Glomerular visceral epithelial cell (primary cell): Measurements from ENCODE around the gene CACNA1C.

Experiments
- DNase-seq: peaks from one replicate; pipeline ENCODE4 v3.0.0-alpha.2; 2016; ENCODE audit errors: extremely low spot score

Gene CACNA1C

DNA sequence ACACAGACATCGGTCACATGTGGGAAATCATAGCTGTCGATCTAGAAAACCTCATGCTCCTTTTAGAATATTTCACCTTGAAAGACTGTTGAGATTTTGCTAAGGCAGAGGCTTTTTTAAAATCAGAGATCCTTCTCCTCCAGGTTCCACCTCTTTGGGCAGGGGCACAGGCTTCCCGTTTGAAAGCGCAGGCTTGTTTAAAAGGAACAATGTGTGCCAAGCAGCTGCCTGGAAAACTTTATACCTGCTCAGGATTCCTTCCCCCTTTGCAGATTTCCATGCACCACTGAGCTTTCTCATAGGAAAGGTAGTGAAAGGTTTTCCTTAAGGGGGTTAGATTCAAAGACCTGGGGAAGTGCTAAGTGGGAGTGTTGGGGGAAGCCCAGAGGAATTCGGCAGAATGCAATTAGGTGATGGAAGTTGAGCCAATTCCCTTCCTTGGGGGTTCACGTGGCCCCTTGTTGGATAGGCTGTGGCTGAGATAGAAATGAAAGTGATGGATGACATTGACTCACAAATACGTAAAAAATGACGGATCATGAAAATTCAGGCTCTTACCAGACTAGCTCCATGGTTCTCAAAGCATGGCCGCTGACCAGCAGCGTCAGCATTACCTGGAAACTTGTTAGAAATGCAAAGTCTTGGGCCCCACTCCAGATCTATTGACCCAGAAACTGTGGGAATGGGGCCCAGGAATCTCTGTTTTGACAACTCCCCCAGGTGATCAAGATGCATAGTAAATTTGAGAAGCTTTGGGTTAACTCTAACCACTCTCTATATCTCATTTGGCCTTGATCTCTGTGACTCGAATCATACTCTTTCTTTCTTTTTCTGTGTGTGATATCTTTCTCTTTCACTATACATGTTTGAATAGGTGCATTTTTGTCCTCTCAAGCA lies 460.6 kb downstream of the CACNA1C start:
- no peak for DNase-seq

GRCh38 chr12:2514038-2514340 lies 461.2 kb downstream of the CACNA1C start:
- DNase-seq = no peak

DNA sequence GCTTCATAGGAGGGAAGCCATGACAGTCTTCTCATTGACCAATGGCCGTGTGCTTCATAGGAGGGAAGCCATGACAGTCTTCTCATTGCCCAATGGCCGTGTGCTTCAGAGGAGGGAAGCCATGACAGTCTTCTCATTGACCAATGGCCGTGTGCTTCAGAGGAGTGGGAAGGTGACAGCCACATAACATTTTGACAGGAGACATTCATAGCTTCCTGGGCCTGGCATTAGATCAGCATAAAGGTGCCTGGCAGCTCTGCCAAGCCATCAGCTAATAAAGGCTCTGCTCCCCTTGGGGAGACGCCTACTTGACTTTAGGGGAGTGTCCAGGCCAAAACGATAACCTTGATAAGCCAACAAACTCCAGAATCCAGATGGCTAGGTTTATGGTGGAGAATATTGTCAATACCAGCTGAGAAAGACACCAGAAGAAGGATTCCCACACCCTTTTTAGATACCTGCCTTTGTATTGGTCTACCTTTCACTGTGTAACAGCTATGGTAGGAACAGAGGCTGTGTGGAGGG lies 468.0 kb downstream of the CACNA1C start:
- no peak for DNase-seq

DNA sequence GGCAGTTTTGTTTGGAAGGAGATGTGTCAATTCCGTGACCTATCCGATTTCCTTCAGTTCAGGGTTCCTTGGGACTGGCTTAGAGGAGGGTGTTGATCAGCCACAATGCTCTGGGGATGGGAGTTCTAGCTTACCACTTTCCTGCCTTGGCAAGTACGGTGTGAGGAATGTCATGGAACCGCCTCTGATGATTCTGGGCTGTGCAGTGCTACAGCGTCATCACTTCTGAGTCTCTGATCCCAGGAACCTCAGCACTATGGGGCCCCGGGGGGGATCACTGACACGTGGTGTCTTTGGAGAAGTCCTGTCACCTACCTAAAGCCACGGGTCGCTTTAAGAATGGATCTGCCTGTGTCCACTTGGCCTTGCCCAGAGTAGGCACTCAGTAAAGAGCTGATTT lies 470.5 kb downstream of the CACNA1C start:
- DNase-seq = no peak

GRCh38 chr12:2523844-2524243 lies 471.1 kb downstream of the CACNA1C start:
- DNase-seq = no peak

DNA sequence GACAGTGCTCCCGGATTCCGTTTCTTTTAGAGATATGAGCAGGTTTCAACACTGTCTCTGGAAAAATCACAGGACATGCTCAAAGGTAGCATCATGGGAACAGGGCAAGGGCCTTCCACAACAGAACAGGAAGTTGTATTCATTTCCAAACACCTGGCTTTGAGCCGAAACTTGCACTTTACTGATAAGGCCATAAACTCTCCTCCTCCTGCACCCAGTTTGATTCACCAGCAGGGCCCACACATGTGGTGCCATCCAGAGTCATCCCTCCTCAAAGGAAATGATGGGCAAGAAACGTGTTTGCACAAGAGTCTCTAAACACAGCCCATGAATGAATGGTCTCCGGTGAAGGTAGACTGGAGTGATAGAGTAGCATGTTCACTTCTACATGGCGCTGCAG lies 473.6 kb downstream of the CACNA1C start:
- DNase-seq = no peak

DNA sequence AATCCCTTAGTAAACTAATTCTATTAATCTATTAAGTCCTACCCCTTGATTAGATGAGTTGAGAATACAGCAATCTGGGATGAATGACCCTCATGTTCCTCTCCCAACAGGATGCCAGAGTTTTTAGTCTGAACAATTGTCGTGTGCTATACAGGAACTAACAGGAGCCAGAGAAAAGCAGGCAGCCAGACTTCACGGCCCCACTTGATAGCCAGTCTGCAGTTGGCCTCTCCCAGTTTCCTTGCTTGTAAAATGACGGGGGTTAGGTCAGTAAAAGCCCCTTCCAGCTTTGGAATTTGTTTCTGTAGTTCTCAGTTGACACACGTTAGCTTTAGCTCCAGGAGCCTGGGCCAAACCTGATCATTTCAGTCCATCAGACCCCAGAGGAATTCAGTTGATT lies 475.2 kb downstream of the CACNA1C start:
- DNase-seq = no peak

DNA sequence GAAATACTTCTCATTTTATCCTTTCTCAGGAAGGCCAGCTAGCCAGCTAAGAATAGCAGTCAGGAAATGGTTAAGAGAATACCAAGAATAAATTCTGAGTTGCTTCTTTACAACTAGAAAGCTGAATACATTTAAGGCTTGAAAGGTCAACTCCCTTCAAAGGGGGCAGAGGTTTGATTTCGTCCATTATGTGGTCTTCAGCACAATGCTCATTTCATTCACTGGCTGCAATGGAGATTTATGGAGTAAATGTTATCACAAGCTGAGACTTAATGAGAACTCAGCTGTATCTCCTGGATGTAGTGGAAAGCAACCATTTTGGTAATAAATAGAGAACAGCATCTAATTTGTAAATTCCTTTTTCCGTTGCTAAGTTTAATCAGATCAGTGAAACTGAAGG lies 477.0 kb downstream of the CACNA1C start:
- no peak for DNase-seq

DNA sequence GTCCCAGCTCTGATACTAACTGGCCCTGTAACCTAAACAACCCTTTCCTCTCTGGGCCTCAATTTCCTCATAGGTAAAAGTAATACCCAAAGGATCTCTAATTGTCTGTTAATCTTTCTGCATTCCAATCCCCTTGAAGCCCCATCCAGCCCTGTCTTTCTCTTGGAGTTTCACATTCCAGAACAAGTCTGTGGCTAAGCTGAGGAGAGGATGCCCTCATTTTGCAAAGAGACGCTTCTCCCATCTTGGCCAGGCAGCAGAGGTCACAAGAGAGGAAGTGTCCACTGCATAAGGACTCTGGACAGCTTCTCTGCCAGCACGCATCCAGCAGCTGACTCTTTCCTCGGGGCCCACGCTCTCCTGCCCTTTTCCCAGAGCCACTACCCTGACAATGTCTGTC lies 478.6 kb downstream of the CACNA1C start:
- no peak for DNase-seq

DNA sequence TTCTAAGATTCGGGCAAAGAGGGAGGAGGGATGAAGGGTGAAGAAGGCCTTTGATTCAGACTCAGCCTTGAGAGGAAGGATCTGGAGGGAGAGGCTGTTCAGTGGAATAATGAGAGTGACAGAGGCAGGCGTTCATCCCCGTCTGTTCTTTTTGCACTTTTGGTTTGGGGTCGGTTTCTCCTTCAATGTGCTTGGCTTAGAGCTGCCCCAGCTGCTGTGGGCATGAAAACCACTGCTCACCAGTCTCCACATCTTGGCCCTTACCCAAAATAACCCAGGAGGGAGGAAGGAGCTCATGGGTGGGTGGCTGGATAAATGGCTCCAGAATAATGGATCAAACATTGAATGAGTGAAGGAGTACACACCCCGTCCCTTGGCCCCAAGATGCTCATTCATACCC lies 480.2 kb downstream of the CACNA1C start:
- no peak for DNase-seq

- no peak for DNase-seq
These were observed 482.9 kb downstream of the CACNA1C start for GRCh38 chr12:2535583-2536204.

- DNase-seq = no peak
These were observed 483.9 kb downstream of the CACNA1C start for GRCh38 chr12:2536724-2537123.

- DNase-seq = no peak
These were observed 485.2 kb downstream of the CACNA1C start for GRCh38 chr12:2537868-2538541.

GRCh38 chr12:2539938-2540337 lies 487.2 kb downstream of the CACNA1C start:
- no peak for DNase-seq

DNA sequence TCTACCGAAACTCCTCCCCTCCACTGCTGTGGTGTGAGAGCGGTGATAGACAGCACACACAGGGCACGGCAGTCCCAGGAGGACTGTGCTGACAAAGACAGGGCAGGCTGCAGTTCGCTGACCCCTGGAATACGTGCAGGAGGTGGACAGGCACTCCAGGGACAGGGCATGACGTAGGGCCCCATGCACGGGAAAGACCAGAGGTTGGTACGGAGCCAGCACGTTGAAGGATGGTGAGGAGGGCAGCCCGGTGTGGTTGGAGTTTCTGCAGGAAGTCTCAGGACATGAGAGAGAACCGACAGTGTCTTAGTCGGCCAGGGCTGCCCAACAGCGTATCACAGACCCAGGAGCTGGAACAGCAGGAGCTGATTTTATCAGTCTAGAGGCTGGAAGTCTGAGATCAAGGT lies 487.8 kb downstream of the CACNA1C start:
- no peak for DNase-seq

GRCh38 chr12:2541631-2542204 lies 488.9 kb downstream of the CACNA1C start:
- DNase-seq = no peak

DNA sequence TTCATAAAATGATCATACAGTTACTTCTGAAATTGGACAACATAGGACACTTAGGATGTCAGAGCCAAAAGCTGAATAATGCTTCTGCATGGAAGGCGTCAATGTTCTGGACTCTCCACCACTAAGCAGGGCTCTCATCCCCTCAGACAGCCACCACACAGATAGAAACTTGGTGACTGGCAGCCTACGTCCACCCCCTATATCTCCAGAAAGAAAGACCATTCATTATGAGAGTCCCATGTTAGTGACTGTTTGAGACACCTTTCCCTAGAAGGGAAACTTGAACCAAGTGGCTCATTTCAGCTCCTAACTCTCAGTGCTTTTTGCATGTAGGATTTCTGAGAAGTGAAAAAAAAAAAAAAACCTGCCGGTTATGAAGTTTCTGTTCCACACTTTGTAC lies 491.0 kb downstream of the CACNA1C start:
- DNase-seq = no peak

DNA sequence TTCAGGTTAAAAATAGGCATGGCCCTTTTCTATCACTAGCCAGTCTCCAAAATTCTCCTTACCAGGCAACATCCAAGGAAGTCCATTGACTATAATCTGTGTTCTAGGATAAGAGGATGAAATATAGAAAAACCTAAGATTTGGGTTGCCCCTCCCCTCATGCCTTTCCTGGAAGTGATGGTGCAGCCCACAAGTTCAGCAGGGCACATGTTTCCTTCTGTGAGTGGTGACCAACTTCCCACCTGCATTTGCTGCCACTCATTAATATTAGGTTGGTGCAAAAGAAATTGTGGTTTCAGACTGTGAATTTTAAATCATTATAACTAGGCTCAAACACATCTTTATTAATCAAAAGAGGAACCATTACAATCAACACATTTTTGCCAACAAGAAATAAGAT lies 491.4 kb downstream of the CACNA1C start:
- no peak for DNase-seq

DNA sequence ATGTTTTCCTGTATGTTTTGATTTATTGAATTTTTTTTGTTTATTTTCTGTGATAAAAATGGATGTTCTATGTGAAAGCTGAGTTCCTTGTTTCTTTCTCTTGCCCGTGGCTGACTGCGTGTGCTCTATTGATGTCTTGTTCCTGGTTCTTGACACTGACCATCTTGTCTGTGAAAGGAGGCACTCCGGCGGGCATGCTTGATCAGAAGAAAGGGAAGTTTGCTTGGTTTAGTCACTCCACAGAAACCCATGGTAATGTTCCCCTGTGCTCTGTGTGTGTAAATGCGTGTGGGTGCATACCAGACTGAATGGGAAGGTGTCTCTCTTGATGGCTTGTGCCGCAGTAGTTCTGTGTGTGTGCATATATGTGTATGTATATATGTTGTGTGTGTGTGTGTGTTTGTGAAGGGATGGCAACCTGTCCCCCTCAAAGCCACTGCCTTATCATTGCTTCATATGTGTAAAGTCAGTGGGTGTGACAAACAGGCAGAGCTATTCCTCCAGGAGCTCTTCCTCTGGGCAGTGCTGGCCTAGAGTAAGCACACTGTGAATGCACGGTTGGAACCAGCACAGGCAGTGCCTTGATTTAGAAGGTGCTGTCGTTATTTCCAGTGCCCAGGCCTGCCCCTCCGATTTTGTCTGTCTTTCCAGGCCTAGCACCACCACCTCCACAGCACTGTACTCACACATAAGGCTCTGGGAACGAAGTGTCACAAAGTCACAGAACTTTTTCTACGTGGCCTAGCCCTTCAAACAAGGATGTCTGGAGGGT lies 494.7 kb downstream of the CACNA1C start:
- DNase-seq = no peak

GRCh38 chr12:2548081-2548480 lies 495.3 kb downstream of the CACNA1C start:
- DNase-seq = no peak

DNA sequence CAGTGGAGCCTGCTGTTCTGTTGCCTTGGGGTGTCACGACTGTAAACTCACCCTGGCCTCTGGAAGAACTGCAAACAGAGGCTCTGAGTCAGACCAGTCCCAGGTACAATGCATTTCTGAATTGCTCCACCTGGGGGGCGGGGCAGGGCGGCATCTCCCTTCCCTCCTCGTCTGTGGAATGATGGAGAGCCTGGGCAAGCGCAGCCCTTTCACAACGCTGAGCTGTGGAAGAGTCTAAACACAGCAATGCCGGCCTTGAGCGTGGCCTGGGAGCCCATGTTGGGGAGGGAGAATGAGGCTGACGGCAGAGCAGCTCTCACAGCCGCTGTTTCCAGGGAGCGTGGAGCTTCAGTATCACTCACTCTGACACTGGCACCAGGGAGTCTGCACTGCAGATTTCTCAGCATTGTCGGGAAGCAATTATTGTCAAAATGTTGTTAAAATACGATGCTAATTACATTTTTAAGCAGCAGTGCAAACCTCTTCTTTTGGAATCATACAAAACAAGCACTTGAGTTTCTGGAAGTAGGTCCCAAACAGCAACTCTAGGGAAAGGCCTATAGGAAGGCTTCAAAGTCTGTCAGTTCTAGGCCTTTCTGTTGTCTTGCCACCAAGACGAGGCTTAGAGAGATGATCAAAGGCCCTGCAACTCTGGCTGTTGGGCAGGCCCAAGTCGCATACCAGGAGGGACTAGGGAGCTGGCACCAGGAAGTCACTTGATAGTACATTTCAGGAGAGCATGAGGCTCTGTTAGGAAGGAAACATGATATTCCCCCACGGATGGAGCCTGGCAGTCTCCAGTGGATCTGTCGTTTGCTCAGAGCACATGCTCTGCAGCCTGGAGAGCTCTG lies 498.0 kb downstream of the CACNA1C start:
- no peak for DNase-seq
